GM19239 (cell line): Measurements from ENCODE around the gene RNF207.

Source experiments
- DNase-seq: peaks from one replicate; pipeline ENCODE4 v3.0.0; 2011; ENCODE audit warnings: low spot score; ENCODE audit not compliant: insufficient read length
- FAIRE-seq: peaks from 2 replicates; lab custom pipeline; 2011; peaks lifted over from hg19 to GRCh38; lab: Jason Lieb, UNC

Gene RNF207

GRCh38 chr1:6171548-6172124 is 34.3 kb upstream of the RNF207 start:
- no peak for FAIRE-seq
- no peak for DNase-seq

- FAIRE-seq (no peak), DNase-seq (no peak)
Measured at GRCh38 chr1:6172549-6172948, 33.4 kb upstream of the RNF207 start.

GRCh38 chr1:6174621-6175410 is 31.1 kb upstream of the RNF207 start:
- DNase-seq = no peak
- no peak for FAIRE-seq

GRCh38 chr1:6175411-6175828 is 30.5 kb upstream of the RNF207 start:
- DNase-seq = no peak
- FAIRE-seq = no peak

- DNase-seq = no peak
- FAIRE-seq = no peak
Measured at GRCh38 chr1:6176779-6177178, 29.1 kb upstream of the RNF207 start.

GRCh38 chr1:6177681-6178380 is 28.1 kb upstream of the RNF207 start:
- DNase-seq (no peak), FAIRE-seq (no peak)

- DNase-seq = no peak
Measured at GRCh38 chr1:6178751-6179563, 27.0 kb upstream of the RNF207 start.

GRCh38 chr1:6179564-6180175 is 26.2 kb upstream of the RNF207 start:
- no peak for DNase-seq
- FAIRE-seq = no peak

More at GRCh38 chr1:6178751-6179563, 27.0 kb upstream of the RNF207 start:
- no peak for FAIRE-seq

- no peak for FAIRE-seq
- peak; percentile 28 for DNase-seq
Measured at GRCh38 chr1:6180268-6180706, 25.6 kb upstream of the RNF207 start, which contains the start of gene CHD5. Gene CHD5, minus strand, starts transcription at chr1:6180321. Its CDS starts 298 bp downstream, at chr1:6180023.

- DNase-seq (peak; percentile 28), FAIRE-seq (no peak)
Measured at GRCh38 chr1:6180707-6181311, 25.1 kb upstream of the RNF207 start.

GRCh38 chr1:6181347-6181770 is 24.6 kb upstream of the RNF207 start:
- FAIRE-seq = no peak
- DNase-seq = peak; percentile 20

GRCh38 chr1:6183520-6183989 is 22.4 kb upstream of the RNF207 start:
- DNase-seq (peak; percentile 5), FAIRE-seq (no peak)

GRCh38 chr1:6184083-6184783 is 21.7 kb upstream of the RNF207 start:
- DNase-seq = no peak
- no peak for FAIRE-seq

GRCh38 chr1:6185151-6185550 is 20.8 kb upstream of the RNF207 start:
- FAIRE-seq (no peak), DNase-seq (no peak)

GRCh38 chr1:6185635-6186382 is 20.1 kb upstream of the RNF207 start:
- FAIRE-seq (no peak), DNase-seq (no peak)

- FAIRE-seq = no peak
- no peak for DNase-seq
Measured at GRCh38 chr1:6188466-6188865, 17.5 kb upstream of the RNF207 start.

- no peak for DNase-seq
- FAIRE-seq = no peak
Measured at GRCh38 chr1:6191968-6192367, 14.0 kb upstream of the RNF207 start.
